Immature natural killer cell (primary cell): ENCODE data around the gene PTMS. TPM values are rescaled to one million over a fixed set of nuclear protein-coding genes. Genes with fewer than 3 reads are reported as not detected.

Experiments
- DNase-seq, 3 donors: peaks; one replicate each; pipeline ENCODE4 v3.0.0; 2022; ENCODE audit warnings: mixed read lengths in 1 of 3
- H3K27ac Mint-ChIP-seq, 6 donors: one replicate each; pipeline ENCODE4 v1.8.0; 2020; ENCODE audit warnings: mixed read lengths in 6 of 6, mild to moderate bottlenecking in 5 of 6, inconsistent platforms in 4 of 6, moderate library complexity in 3 of 6
- H3K27me3 Mint-ChIP-seq, 3 donors: one replicate each; pipeline ENCODE4 v1.8.0; 2020 to 2021; ENCODE audit warnings: low read depth in 3 of 3, mild to moderate bottlenecking in 3 of 3, mixed read lengths in 3 of 3, moderate library complexity in 3 of 3, inconsistent platforms in 1 of 3
- H3K36me3 Mint-ChIP-seq, 3 donors: one replicate each; pipeline ENCODE4 v1.8.0; 2020; ENCODE audit warnings: mixed read lengths in 3 of 3, inconsistent platforms in 2 of 3, mild to moderate bottlenecking in 2 of 3
- H3K4me1 Mint-ChIP-seq, 2 donors: one replicate each; pipeline ENCODE4 v1.8.0; 2020; ENCODE audit warnings: inconsistent platforms in 2 of 2, mild to moderate bottlenecking in 2 of 2, mixed read lengths in 2 of 2, moderate library complexity in 1 of 2
- H3K4me3 Mint-ChIP-seq, 5 donors: one replicate each; pipeline ENCODE4 v1.8.0; 2020; ENCODE audit warnings: mild to moderate bottlenecking in 5 of 5, mixed read lengths in 5 of 5, inconsistent platforms in 3 of 5, moderate library complexity in 3 of 5
- H3K9me3 Mint-ChIP-seq, 6 donors: one replicate each; pipeline ENCODE4 v1.8.0; 2020; ENCODE audit warnings: mild to moderate bottlenecking in 6 of 6, mixed read lengths in 6 of 6, inconsistent platforms in 4 of 6, moderate library complexity in 3 of 6
- polyA plus RNA-seq, 3 donors: library from polyadenylated mRNA; unstranded; fragments of 300-500 nt; fragmentation: Illumina TruSeq; gene quantifications; one replicate each; pipeline ENCODE4 v1.2.3, GENCODE V29; 2021

The PTMS gene
- polyA plus RNA-seq, 3 donors from 2014 or later: 0.40 to 8.0 (median 4.9) TPM

GRCh38 chr12:6820166-6820565 lies 54.0 kb downstream of the PTMS start:
- H3K4me3 Mint-ChIP-seq: no peak overlapping the region
- H3K36me3 Mint-ChIP-seq: no peaks in the 10 kb centered on the region
- peaks cover 0 to 5% of the 10 kb centered on the region in 2 donors for H3K4me1 Mint-ChIP-seq
- peaks cover 13 to 22% (median 18%) of the 10 kb centered on the region in 3 donors for H3K27me3 Mint-ChIP-seq
- H3K27ac Mint-ChIP-seq: no peak overlapping the region
- no peak for DNase-seq
- H3K9me3 Mint-ChIP-seq: no peaks in the 10 kb centered on the region

Other genes with a start within 250 kb of the PTMS start
- 1,000 to 10,000 TPM; 1,615 to 2,185 (median 1,854) TPM for gene GAPDH, start 231.8 kb upstream of the PTMS start, polyA plus RNA-seq
- 10 to 100 TPM in 1 of 3 donors, 1 to 10 TPM in 2; 1.9 to 13.0 (median 3.1) TPM for gene IFFO1, start 210.3 kb upstream of the PTMS start, polyA plus RNA-seq
- gene NOP2, start 198.1 kb upstream of the PTMS start, polyA plus RNA-seq: 10 to 100 TPM; 11.3 to 30.8 (median 18.0) TPM
- gene CHD4, start 159.0 kb upstream of the PTMS start, polyA plus RNA-seq: 10 to 100 TPM; 13.6 to 59.5 (median 20.7) TPM
- 10 to 100 TPM in 2 of 3 donors, 1 to 10 TPM in 1; 9.6 to 36.1 (median 11.6) TPM for gene LPAR5, start 130.4 kb upstream of the PTMS start, polyA plus RNA-seq
- gene ACRBP, start 118.9 kb upstream of the PTMS start, polyA plus RNA-seq: 10 to 100 TPM in 1 of 3 donors, 1 to 10 TPM in 1, not detected in 1; 4.2 to 10.2 TPM
- gene ING4, start 103.2 kb upstream of the PTMS start, polyA plus RNA-seq: 100 to 1,000 TPM in 1 of 3 donors, 10 to 100 TPM in 2; 60.7 to 156 (median 93.9) TPM
- gene ZNF384, start 77.0 kb upstream of the PTMS start, polyA plus RNA-seq: 10 to 100 TPM; 14.6 to 41.5 (median 31.6) TPM
- not detected for gene PIANP, start 65.5 kb upstream of the PTMS start, polyA plus RNA-seq
- 10 to 100 TPM; 34.1 to 62.1 (median 45.6) TPM for gene COPS7A, start 42.3 kb upstream of the PTMS start, polyA plus RNA-seq
- gene MLF2, start 13.2 kb upstream of the PTMS start, polyA plus RNA-seq: 100 to 1,000 TPM; 102 to 165 (median 155) TPM
- 1 to 10 TPM; 1.3 to 8.3 (median 1.6) TPM for gene LAG3, start 6.2 kb downstream of the PTMS start, polyA plus RNA-seq
- gene CD4, start 23.2 kb downstream of the PTMS start, polyA plus RNA-seq: 10 to 100 TPM in 1 of 3 donors, 1 to 10 TPM in 2; 2.0 to 11.7 (median 6.6) TPM
- not detected for gene GPR162, start 55.5 kb downstream of the PTMS start, polyA plus RNA-seq
- gene P3H3, start 62.0 kb downstream of the PTMS start, polyA plus RNA-seq: not detected
- gene GNB3, start 74.6 kb downstream of the PTMS start, polyA plus RNA-seq: not detected
- 1 to 10 TPM in 1 of 3 donors, under 1 TPM in 1, not detected in 1; 0.99 to 1.5 TPM for gene CDCA3, start 84.9 kb downstream of the PTMS start, polyA plus RNA-seq
- 10 to 100 TPM; 41.3 to 54.0 (median 52.0) TPM for gene USP5, start 85.8 kb downstream of the PTMS start, polyA plus RNA-seq
- gene TPI1, start 101.2 kb downstream of the PTMS start, polyA plus RNA-seq: 1,000 to 10,000 TPM in 1 of 3 donors, 100 to 1,000 TPM in 2; 801 to 1,209 (median 811) TPM
- gene SPSB2, start 106.9 kb downstream of the PTMS start, polyA plus RNA-seq: 10 to 100 TPM; 11.2 to 17.0 (median 11.4) TPM
- 1 to 10 TPM; 2.3 to 4.4 (median 2.4) TPM for gene LRRC23, start 138.5 kb downstream of the PTMS start, polyA plus RNA-seq
- gene ENO2, start 148.2 kb downstream of the PTMS start, polyA plus RNA-seq: 1 to 10 TPM; 2.0 to 6.5 (median 3.8) TPM
- gene ATN1, start 161.6 kb downstream of the PTMS start, polyA plus RNA-seq: 1 to 10 TPM in 2 of 3 donors, not detected in 1; 1.0 to 2.1 TPM
- not detected for gene RNU7-1, start 177.5 kb downstream of the PTMS start, polyA plus RNA-seq
- gene C12orf57, start 177.7 kb downstream of the PTMS start, polyA plus RNA-seq: 100 to 1,000 TPM in 2 of 3 donors, 10 to 100 TPM in 1; 83.7 to 315 (median 170) TPM
- gene PTPN6, start 185.0 kb downstream of the PTMS start, polyA plus RNA-seq: 100 to 1,000 TPM; 231 to 513 (median 294) TPM
- 100 to 1,000 TPM; 121 to 141 (median 136) TPM for gene PHB2, start 204.3 kb downstream of the PTMS start, polyA plus RNA-seq
- gene EMG1, start 204.6 kb downstream of the PTMS start, polyA plus RNA-seq: 10 to 100 TPM; 46.2 to 83.8 (median 65.5) TPM